ENCODE results near the gene KLHL3.

The KLHL3 gene

DNA sequence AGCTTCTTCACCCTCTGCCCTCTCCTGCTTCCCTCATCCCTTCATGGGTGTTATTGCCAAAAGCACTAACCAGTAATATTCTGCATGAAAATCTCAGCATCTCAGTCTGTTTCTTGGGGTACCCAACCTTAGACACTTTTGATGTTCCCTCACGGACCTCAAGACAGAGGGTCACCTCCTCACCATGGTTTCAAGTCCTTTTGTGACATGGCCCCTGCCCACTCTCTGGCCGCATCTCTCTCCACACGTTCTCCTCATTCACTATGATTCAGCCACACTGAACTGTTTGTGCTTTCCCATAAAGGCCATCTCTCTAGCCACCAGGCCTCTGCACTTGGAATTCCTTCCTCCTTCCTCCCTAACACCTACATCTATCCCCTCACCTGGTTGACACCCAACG, 125.3 kb downstream of the KLHL3 start:
- H3K27ac ChIP-seq: no peak overlapping the region
- no peak for TF ChIP-seq ZFX (IDR thresholded peaks at IDR 0.05; ENCODE audit: borderline replicate concordance)
- TF ChIP-seq, protein P1, sequence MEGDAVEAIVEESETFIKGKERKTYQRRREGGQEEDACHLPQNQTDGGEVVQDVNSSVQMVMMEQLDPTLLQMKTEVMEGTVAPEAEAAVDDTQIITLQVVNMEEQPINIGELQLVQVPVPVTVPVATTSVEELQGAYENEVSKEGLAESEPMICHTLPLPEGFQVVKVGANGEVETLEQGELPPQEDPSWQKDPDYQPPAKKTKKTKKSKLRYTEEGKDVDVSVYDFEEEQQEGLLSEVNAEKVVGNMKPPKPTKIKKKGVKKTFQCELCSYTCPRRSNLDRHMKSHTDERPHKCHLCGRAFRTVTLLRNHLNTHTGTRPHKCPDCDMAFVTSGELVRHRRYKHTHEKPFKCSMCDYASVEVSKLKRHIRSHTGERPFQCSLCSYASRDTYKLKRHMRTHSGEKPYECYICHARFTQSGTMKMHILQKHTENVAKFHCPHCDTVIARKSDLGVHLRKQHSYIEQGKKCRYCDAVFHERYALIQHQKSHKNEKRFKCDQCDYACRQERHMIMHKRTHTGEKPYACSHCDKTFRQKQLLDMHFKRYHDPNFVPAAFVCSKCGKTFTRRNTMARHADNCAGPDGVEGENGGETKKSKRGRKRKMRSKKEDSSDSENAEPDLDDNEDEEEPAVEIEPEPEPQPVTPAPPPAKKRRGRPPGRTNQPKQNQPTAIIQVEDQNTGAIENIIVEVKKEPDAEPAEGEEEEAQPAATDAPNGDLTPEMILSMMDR (IDR thresholded peaks at IDR 0.05): no peak

DNA sequence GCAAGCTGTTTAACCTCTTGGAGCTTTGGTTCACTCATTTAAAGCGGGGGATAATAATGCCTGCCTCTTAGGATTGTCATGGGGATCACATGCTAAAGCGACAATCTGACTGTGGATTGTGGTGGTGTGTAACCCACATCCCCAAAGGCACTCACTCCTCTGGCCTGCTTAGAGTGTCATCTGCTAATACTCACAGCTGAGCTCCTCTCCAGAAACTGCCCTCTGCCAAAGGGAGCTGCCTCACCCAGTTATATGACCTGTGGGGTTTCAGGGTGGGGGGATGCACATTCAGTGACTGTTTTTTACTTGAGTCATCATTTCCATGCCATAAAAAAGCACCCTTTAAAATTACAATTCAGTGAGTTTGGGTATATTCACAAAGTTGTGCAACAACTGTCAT, 126.8 kb downstream of the KLHL3 start:
- no peak for TF ChIP-seq ZFX (IDR thresholded peaks at IDR 0.05; ENCODE audit: borderline replicate concordance)
- TF ChIP-seq, protein P1 (IDR thresholded peaks at IDR 0.05): no peak
- no peak overlapping the region for H3K27ac ChIP-seq

DNA sequence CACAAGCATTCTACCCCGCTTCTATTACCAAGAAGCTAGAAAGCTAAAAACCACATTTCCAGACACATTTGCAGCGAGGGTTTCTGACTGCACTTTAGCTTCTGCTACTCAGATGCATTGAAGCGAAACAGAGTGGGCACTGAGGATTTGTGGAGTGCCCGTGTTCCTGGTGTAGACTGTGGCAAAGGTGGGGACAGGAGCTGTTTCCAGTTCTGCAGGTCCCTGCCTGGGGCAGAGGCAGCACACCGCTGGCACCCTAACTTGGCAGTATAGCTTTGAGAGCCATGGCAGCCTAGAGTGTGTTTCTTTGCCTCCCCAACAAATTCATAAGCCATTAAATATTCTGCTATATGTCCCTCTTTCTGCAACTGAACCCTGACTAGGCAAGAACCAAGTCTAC, 128.1 kb downstream of the KLHL3 start:
- no peak overlapping the region for H3K27ac ChIP-seq
- TF ChIP-seq, protein P1 (IDR thresholded peaks at IDR 0.05): no peak
- TF ChIP-seq ZFX (IDR thresholded peaks at IDR 0.05; ENCODE audit: borderline replicate concordance): no peak

DNA sequence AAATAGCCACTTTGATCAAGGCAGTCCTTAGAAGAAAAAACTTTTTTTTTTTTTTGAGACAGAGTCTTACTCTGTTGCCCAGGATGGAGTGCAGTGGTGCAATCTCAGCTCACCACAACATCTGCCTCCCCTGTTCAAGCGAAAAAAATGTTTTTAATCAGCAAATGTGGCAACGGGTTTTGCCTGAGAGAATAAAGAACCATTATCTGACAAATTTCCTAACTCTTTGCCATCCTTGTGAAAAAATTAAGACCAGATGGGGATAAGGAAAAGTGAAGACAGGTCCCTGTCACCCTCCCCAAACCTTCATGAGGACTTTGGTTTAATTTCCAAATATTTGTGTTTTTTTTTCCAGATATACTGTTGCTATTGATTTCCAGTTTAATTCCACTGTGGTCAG, 129.5 kb downstream of the KLHL3 start:
- H3K27ac ChIP-seq: no peak overlapping the region
- TF ChIP-seq, protein P1 (IDR thresholded peaks at IDR 0.05): no peak
- no peak for TF ChIP-seq ZFX (IDR thresholded peaks at IDR 0.05; ENCODE audit: borderline replicate concordance)

DNA sequence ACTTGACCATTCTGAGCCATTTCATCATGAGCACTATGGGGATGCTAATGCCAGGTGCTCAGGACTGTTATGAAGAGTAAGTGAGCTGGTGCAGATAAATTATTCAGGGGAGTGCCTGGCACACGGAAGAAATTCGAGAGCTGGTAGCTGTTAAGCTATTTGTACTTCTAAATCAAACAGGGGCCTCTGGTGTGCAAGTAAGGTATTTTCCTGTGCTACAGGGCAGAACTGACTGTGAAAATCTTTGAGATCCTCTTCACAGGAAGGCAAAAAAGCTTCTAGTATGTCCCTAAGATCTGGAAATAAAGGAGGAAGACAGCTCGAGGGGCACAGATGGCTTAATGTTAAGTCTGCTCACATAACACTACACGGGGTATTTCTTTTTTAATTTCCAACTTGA, 130.5 kb downstream of the KLHL3 start:
- no peak overlapping the region for H3K27ac ChIP-seq
- no peak for TF ChIP-seq ZFX (IDR thresholded peaks at IDR 0.05; ENCODE audit: borderline replicate concordance)
- TF ChIP-seq, protein P1 (IDR thresholded peaks at IDR 0.05): no peak

DNA sequence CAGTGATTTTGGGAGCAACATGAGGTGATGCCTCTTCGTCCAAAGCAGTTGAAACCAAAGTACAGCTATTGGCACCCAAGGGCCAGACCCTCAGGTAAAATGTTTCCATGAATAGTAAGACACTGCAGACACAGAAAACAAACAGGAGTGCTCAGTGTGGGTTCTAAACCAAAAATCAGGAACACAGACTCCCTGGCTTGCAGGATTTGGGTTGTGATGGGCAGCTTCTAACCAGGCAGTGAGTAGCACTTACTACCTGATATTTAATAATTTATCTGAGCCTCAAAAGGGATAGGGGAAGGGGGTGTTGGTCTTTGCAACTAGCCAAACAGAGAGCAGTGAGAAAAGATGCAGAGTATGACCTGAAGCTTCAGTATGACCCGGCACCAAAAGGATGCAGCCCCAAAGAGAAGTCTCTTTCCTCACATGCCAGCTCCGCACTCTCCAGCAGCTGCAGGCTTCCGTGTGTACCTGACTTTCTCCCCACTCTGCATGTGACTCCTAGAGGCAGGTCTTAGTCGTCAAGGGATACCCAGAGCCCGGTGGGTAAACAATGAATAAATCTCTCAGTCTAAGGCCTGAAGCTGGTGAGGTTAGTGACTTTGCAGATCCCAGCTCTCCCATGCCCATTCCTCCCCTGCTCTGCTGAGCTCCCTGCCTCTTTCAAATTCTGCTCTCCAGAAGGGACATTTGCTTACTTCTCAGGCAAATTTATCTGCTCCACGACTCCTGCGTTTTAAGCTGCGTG, 131.4 kb downstream of the KLHL3 start:
- H3K27ac ChIP-seq: no peak overlapping the region
- TF ChIP-seq ZFX (IDR thresholded peaks at IDR 0.05; ENCODE audit: borderline replicate concordance): no peak
- TF ChIP-seq, protein P1 (IDR thresholded peaks at IDR 0.05): no peak

DNA sequence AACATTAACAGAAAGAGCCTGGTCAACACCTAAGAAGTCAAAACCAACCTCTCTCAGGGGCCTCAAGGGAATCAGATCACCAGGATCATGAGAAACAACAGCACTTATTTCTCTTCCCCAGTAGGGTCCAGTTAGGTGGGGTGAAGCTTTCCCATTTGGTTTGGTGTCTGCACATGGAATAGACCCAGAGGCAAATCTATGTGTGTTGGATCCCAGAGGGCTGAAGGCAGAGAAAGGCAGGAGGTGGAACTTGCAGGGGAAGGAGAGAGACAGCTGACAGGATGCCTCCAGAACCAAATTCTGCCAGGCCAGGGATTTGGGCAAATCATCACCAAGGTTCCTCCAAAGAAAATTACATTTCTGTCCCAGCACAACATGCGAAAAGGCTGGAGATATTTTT, 132.0 kb downstream of the KLHL3 start:
- H3K27ac ChIP-seq: no peak overlapping the region
- TF ChIP-seq, protein P1 (IDR thresholded peaks at IDR 0.05): no peak
- TF ChIP-seq ZFX (IDR thresholded peaks at IDR 0.05; ENCODE audit: borderline replicate concordance): no peak

All from 22Rv1 (cell line).